ENCODE data around the gene MBD3L3.
"Not testable (repeated sequence)": the region's sequence is repeated elsewhere in the genome, so short reads cannot be mapped to it uniquely, and the experiment has no call there.

GRCh38 chr19:7051421-7051820, 7.1 kb downstream of the MBD3L3 start:
- TF ChIP-seq POLR2A (IDR thresholded peaks at IDR 0.05; ENCODE audit: low read length); CTCF (IDR thresholded peaks at IDR 0.05); NR3C1 (IDR thresholded peaks at IDR 0.05); FOXS1 (CRISPR knock-in tag; IDR thresholded peaks at IDR 0.05); RFX5 (IDR thresholded peaks at IDR 0.05); RCOR1 (IDR thresholded peaks at IDR 0.05; ENCODE audit: low read depth, low read length); EP300 (IDR thresholded peaks at IDR 0.05); RAD21 (conservative IDR thresholded peaks at IDR 0.05 in 1 of 2, IDR thresholded peaks at IDR 0.05 in 1 of 2); CHD2 (IDR thresholded peaks at IDR 0.05; ENCODE audit: low read length, partially characterized antibody): not testable (repeated sequence)

All from A549 (cell line).